Measurements from ENCODE around the gene WDPCP.

DNA sequence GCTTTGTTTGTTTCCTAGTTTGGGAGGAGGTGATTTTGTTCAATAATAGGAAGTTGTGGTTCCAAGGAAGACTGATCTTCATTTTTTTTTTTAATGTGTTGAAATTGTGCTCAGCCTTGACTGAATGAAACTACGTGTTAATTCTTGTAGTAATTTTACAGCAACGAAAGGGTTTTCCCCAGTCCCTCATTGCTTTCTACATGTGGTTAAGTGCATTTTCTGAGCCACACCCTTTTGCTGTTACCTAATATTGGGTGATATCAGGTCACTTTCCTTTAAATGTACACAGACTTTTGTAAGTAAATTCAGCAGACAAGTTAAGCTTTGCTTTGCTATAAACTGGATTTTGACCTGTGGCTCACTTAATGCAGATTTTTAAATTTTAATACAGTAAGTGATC lies 464.1 kb downstream of the WDPCP start:
- TF ChIP-seq, protein P1, sequence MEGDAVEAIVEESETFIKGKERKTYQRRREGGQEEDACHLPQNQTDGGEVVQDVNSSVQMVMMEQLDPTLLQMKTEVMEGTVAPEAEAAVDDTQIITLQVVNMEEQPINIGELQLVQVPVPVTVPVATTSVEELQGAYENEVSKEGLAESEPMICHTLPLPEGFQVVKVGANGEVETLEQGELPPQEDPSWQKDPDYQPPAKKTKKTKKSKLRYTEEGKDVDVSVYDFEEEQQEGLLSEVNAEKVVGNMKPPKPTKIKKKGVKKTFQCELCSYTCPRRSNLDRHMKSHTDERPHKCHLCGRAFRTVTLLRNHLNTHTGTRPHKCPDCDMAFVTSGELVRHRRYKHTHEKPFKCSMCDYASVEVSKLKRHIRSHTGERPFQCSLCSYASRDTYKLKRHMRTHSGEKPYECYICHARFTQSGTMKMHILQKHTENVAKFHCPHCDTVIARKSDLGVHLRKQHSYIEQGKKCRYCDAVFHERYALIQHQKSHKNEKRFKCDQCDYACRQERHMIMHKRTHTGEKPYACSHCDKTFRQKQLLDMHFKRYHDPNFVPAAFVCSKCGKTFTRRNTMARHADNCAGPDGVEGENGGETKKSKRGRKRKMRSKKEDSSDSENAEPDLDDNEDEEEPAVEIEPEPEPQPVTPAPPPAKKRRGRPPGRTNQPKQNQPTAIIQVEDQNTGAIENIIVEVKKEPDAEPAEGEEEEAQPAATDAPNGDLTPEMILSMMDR (conservative IDR thresholded peaks at IDR 0.05; ENCODE audit: low read length) = no peak
- TF ChIP-seq EZH2phosphoT487 (IDR thresholded peaks at IDR 0.05; ENCODE audit: borderline replicate concordance, low read depth, low read length) = no peak

Measured in OCI-LY7 (cell line).